GM21528 (cell line): ENCODE measurements around the gene SLC7A6.

Experiments used
- ATAC-seq: cut with Tn5 transposase; IDR thresholded peaks from one replicate; pipeline ENCODE4 v1.9.1; 2021; ENCODE audit warnings: mild to moderate bottlenecking, moderate library complexity; ENCODE audit not compliant: unreplicated experiment, low FRiP score

Gene SLC7A6

GRCh38 chr16:68338326-68339119, 74.2 kb downstream of the SLC7A6 start:
- ATAC-seq = no peak

GRCh38 chr16:68339214-68339613, 74.9 kb downstream of the SLC7A6 start:
- ATAC-seq = no peak

GRCh38 chr16:68342620-68343019, 78.3 kb downstream of the SLC7A6 start:
- ATAC-seq = no peak

GRCh38 chr16:68343137-68343536, 78.8 kb downstream of the SLC7A6 start:
- ATAC-seq = no peak

GRCh38 chr16:68344252-68344651, 79.9 kb downstream of the SLC7A6 start:
- ATAC-seq = no peak

GRCh38 chr16:68345351-68345810, 81.1 kb downstream of the SLC7A6 start:
- no peak for ATAC-seq

GRCh38 chr16:68345958-68346635, 81.8 kb downstream of the SLC7A6 start:
- ATAC-seq = no peak

GRCh38 chr16:68346892-68347480, 82.7 kb downstream of the SLC7A6 start:
- no peak for ATAC-seq

GRCh38 chr16:68347605-68348004, 83.3 kb downstream of the SLC7A6 start:
- ATAC-seq = no peak

- ATAC-seq = no peak
These were observed 84.5 kb downstream of the SLC7A6 start for GRCh38 chr16:68348639-68349445.

- ATAC-seq = no peak
These were observed 85.6 kb downstream of the SLC7A6 start for GRCh38 chr16:68349838-68350410.

GRCh38 chr16:68350813-68351350, 86.6 kb downstream of the SLC7A6 start:
- no peak for ATAC-seq
